Upper lobe of left lung (tissue), 4 donors: Measurements from ENCODE around the gene RRAS2.

Experiments
- CTCF ChIP-seq, 6 experiments: fragments of 450-650 bp in 4 of 6; fragments of 200-600 bp in 2 of 6; sonication (generic) in 2 of 6; IDR thresholded peaks; one replicate each; pipeline ENCODE4 v1.5.1; 2016 to 2019; ENCODE audit warnings: antibody characterized with exemption in 6 of 6
- POLR2A ChIP-seq, 4 donors: fragments of 450-650 bp; IDR thresholded peaks; one replicate each; pipeline ENCODE4 v1.5.1; 2016 to 2017; ENCODE audit warnings: antibody characterized with exemption in 4 of 4, mild to moderate bottlenecking in 2 of 4

GRCh38 chr11:14371249-14371648 lies 12.3 kb upstream of the RRAS2 start:
- TF ChIP-seq POLR2A (IDR thresholded peaks at IDR 0.05) = no peak
- TF ChIP-seq CTCF (IDR thresholded peaks at IDR 0.05) = no peak
